Naive thymus-derived CD4-positive, alpha-beta T cell (primary cell): Measurements from ENCODE around the gene MATN3. TPM values are rescaled to one million over a fixed set of nuclear protein-coding genes. Genes with fewer than 3 reads are reported as not detected.

Experiments used
- ATAC-seq: fragments of 150-1000 bp; cut with Tn5 transposase; 2 replicates; pipeline ENCODE4 v1.10.0; 2021; ENCODE audit warnings: mild to moderate bottlenecking, moderate library complexity
- CTCF ChIA-PET: fragments of 350-600 bp; sonication (Branson Sonifier 250); formaldehyde crosslinking; loops from one replicate; lab custom pipeline; 2021; ENCODE audit warnings: antibody characterized with exemption; lab: Charles Lee
- POLR2A ChIA-PET: fragments of 350-600 bp; sonication (Branson Sonifier 250); formaldehyde crosslinking; loops from one replicate; lab custom pipeline; 2021; ENCODE audit warnings: antibody characterized with exemption, inconsistent platforms; lab: Charles Lee
- DNase-seq, 9 donors: peaks; one replicate each; pipeline versions ENCODE4 v3.0.0 to v3.0.0-alpha.2; 2020 to 2022; ENCODE audit warnings: mixed read lengths in 1 of 9
- H3K27ac ChIP-seq: one replicate; pipeline ENCODE4 v1.7.0; 2013; ENCODE audit warnings: mild to moderate bottlenecking, low read depth, low read length, moderate library complexity
- H3K27me3 ChIP-seq, 2 donors: one replicate each; pipeline ENCODE4 v1.7.0; 2013; ENCODE audit warnings: low read length in 2 of 2, mild to moderate bottlenecking in 2 of 2, moderate library complexity in 2 of 2; ENCODE audit not compliant: control insufficient read depth in 2 of 2, insufficient read depth in 2 of 2
- H3K36me3 ChIP-seq, 3 experiments: 1 replicate in 2 of 3; 2 replicates in 1 of 3; pipeline ENCODE4 v1.7.0; 2013; ENCODE audit warnings: low read length in 3 of 3, mild to moderate bottlenecking in 3 of 3, moderate library complexity in 1 of 3; ENCODE audit not compliant: insufficient read depth in 3 of 3, control insufficient read depth in 2 of 3
- H3K4me1 ChIP-seq, 2 donors: one replicate each; pipeline ENCODE4 v1.7.0; 2013; ENCODE audit warnings: low read length in 2 of 2, mild to moderate bottlenecking in 2 of 2, moderate library complexity in 1 of 2; ENCODE audit not compliant: control insufficient read depth in 2 of 2, insufficient read depth in 2 of 2
- H3K4me3 ChIP-seq: 2 replicates; pipeline ENCODE4 v1.7.0; 2013; ENCODE audit warnings: mild to moderate bottlenecking, low read length
- H3K9me3 ChIP-seq, 3 experiments: 1 replicate in 2 of 3; 2 replicates in 1 of 3; pipeline ENCODE4 v1.7.0; 2013; ENCODE audit warnings: low read length in 3 of 3; ENCODE audit not compliant: control insufficient read depth in 2 of 3
- H3K27ac Mint-ChIP-seq, 9 donors: one replicate each; pipeline ENCODE4 v1.8.0; 2020 to 2022; ENCODE audit warnings: mixed read lengths in 9 of 9, mild to moderate bottlenecking in 8 of 9, moderate library complexity in 5 of 9, inconsistent platforms in 2 of 9
- H3K27me3 Mint-ChIP-seq, 5 donors: one replicate each; pipeline ENCODE4 v1.8.0; 2021 to 2022; ENCODE audit warnings: mixed read lengths in 5 of 5, mild to moderate bottlenecking in 1 of 5
- H3K36me3 Mint-ChIP-seq, 5 donors: one replicate each; pipeline ENCODE4 v1.8.0; 2020 to 2022; ENCODE audit warnings: mixed read lengths in 5 of 5, mild to moderate bottlenecking in 3 of 5, inconsistent platforms in 1 of 5
- H3K4me1 Mint-ChIP-seq, 7 donors: one replicate each; pipeline ENCODE4 v1.8.0; 2020 to 2022; ENCODE audit warnings: mixed read lengths in 7 of 7, mild to moderate bottlenecking in 3 of 7, inconsistent platforms in 1 of 7
- H3K4me3 Mint-ChIP-seq, 10 donors: one replicate each; pipeline ENCODE4 v1.8.0; 2020 to 2022; ENCODE audit warnings: mild to moderate bottlenecking in 10 of 10, mixed read lengths in 10 of 10, moderate library complexity in 6 of 10, inconsistent platforms in 2 of 10
- H3K9me3 Mint-ChIP-seq, 11 donors: one replicate each; pipeline ENCODE4 v1.8.0; 2020 to 2022; ENCODE audit warnings: mixed read lengths in 11 of 11, mild to moderate bottlenecking in 4 of 11, inconsistent platforms in 1 of 11, moderate library complexity in 1 of 11
- intact Hi-C, 2 donors: fragments of 100-400 bp; cut with micrococcal nuclease; formaldehyde crosslinking; loops; one replicate each; pipeline ENCODE4 v1.15.1; 2023
- polyA plus RNA-seq, 2 donors: library from polyadenylated mRNA; unstranded; fragments of 300-500 nt; fragmentation: Illumina TruSeq; gene quantifications; one replicate each; pipeline ENCODE4 v1.2.3, GENCODE V29; 2021
- total RNA-seq, 6 experiments: library from RNA in 5 of 6; stranded (reverse) in 5 of 6; gene quantifications; 1 replicate in 5 of 6; 2 replicates in 1 of 6; pipeline ENCODE4 v1.2.3 and lab custom pipeline; 2021 to 2026

MATN3 gene
- total and polyA plus RNA-seq, 7 experiments from 2014 or later: not detected

DNA sequence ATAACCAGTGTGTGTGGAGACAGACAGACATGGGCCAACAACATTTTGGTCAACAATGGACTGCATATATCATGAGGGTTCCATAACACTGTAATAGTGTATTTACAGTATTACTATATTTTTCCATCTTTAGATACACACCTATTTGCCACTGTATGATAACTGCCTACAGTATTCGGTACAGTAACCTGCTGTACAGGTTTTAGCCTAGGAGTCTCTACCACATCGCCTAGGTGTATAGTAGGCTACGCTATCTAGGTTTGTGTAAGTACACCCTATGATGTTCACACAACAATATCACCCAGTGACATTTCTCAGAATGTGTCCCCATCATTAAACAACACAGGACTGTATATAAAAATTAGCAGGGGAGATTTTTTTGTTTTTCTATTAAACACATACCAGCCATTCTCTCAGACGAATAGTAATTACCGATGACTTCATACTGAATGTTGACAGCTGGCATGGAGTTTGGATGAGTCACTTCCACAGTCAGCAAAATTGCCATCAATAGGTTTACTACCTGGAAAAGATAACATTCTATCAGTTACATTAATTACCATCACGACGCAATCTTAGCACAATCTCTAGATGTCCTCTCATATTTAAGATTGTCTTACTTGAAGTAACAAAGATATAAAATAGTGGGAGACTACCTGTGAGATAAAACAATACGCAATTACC lies 28.2 kb upstream of the MATN3 start:
- POLR2A ChIA-PET: no interaction called here

DNA sequence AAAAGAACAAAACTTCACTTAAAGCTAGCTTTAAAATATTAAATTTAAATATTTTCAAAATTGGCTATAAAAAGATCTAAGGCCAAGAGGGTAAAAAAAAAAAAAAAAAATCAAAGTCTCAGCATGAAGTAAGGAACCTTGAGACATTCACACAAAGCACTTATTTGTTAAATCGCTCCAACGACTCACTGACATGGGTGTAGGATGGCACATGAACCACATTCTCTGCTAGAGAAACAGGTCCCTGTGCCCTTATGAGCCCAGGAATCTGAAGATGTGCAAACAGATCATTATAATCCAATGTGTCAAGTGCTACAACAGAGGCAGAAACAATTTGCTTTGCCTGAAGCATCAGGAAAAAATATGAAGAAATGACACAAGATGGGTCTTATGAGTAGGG lies 25.2 kb upstream of the MATN3 start:
- H3K4me3 Mint-ChIP-seq: no peak overlapping the region
- peaks cover 9 to 86% (median 40%) of the 10 kb centered on the region in 3 experiments for H3K36me3 ChIP-seq
- CTCF ChIA-PET: no interaction called here
- H3K27me3 ChIP-seq: no peaks in the 10 kb centered on the region
- ATAC-seq (no peak), DNase-seq (no peak)
- no peak overlapping the region for H3K27ac ChIP-seq
- no peak overlapping the region for H3K4me3 ChIP-seq
- peaks cover 15 to 65% (median 61%) of the 10 kb centered on the region in 5 donors for H3K36me3 Mint-ChIP-seq
- intact Hi-C loops: no loop called here
- no peaks in the 10 kb centered on the region for H3K27me3 Mint-ChIP-seq
- POLR2A ChIA-PET: interaction anchor here (0.6 kb wide), 1 partner anchor 767 kb away, joined by 4 read pairs; no protein-coding TSS in a partner anchor
- no peaks in the 10 kb centered on the region for H3K9me3 ChIP-seq
- no peaks in the 10 kb centered on the region for H3K9me3 Mint-ChIP-seq
- H3K4me1 Mint-ChIP-seq: peaks cover 6 to 25% (median 11%) of the 10 kb centered on the region in 7 donors
- peak overlapping the region in 1 of 9 donors; percentile 27 for H3K27ac Mint-ChIP-seq
- no peaks in the 10 kb centered on the region for H3K4me1 ChIP-seq

More for the DNA sequence above, 28.2 kb upstream of the MATN3 start:
- peaks cover 10 to 43% (median 38%) of the 10 kb centered on the region in 5 donors for H3K36me3 Mint-ChIP-seq
- H3K4me3 Mint-ChIP-seq: no peak overlapping the region
- CTCF ChIA-PET: no interaction called here
- H3K27me3 Mint-ChIP-seq: no peaks in the 10 kb centered on the region
- no peak overlapping the region for H3K4me3 ChIP-seq
- no peaks in the 10 kb centered on the region for H3K9me3 ChIP-seq
- no peaks in the 10 kb centered on the region for H3K9me3 Mint-ChIP-seq
- no peak overlapping the region for H3K27ac ChIP-seq
- H3K36me3 ChIP-seq: peaks cover 9 to 57% (median 17%) of the 10 kb centered on the region in 3 experiments
- peaks cover 9 to 28% (median 23%) of the 10 kb centered on the region in 7 donors for H3K4me1 Mint-ChIP-seq
- DNase-seq (no peak), ATAC-seq (no peak)
- no peaks in the 10 kb centered on the region for H3K27me3 ChIP-seq
- no peak overlapping the region for H3K27ac Mint-ChIP-seq
- peaks cover 0 to 3% of the 10 kb centered on the region in 2 donors for H3K4me1 ChIP-seq
- intact Hi-C loops: no loop called here

DNA sequence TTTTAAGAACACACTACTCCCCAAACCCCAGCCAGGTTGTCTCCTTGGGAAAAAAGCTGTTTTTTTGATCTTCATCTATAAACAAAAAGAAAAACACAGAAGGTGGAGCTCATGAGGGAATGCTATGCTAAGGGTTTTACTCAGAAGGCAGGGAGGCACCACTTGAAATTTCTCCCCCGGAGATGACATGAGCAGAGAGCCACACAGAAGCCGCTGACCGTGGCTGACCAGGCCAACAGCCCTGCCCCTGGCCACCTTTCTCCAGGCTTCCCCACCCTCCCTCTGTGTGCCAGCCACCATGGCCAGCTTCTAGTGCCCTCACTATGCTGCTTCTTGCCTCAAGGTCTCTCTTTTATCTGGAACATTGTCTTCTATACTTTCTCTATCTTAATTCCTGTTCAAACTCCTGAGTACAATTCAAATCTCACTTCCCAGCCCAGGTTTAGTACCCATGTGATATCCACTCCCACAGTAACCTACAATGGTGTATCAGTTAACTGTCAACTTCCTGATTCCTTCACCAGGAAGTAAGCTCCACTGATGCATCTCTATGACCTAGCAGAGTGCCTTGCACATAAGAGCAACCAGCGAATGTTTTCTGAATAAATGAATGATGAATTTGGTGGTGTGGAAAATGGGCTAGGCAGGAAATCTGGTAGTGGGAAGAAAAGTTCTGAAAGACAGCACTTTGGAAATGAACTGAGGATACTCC lies 23.6 kb upstream of the MATN3 start:
- DNase-seq: no peak
- Histone ChIP-seq H3K4me3 (no peak overlapping the region), H3K4me1 (no peaks in the 10 kb centered on the region), H3K27ac (no peak overlapping the region), H3K36me3 (peaks cover 9 to 93% (median 43%) of the 10 kb centered on the region in 3 experiments), H3K9me3 (no peaks in the 10 kb centered on the region), H3K27me3 (no peaks in the 10 kb centered on the region)
- no peaks in the 10 kb centered on the region for H3K27me3 Mint-ChIP-seq
- POLR2A ChIA-PET: no interaction called here
- ATAC-seq: peak; percentile 44
- peaks cover 22 to 81% (median 76%) of the 10 kb centered on the region in 5 donors for H3K36me3 Mint-ChIP-seq
- H3K4me3 Mint-ChIP-seq: no peak overlapping the region
- intact Hi-C loops: no loop called here
- no peaks in the 10 kb centered on the region for H3K9me3 Mint-ChIP-seq
- H3K27ac Mint-ChIP-seq: peak overlapping the region in 6 of 9 donors; percentile 1 to 59 (median 44)
- H3K4me1 Mint-ChIP-seq: peaks cover 0 to 17% (median 6%) of the 10 kb centered on the region in 7 donors
- CTCF ChIA-PET: no interaction called here

DNA sequence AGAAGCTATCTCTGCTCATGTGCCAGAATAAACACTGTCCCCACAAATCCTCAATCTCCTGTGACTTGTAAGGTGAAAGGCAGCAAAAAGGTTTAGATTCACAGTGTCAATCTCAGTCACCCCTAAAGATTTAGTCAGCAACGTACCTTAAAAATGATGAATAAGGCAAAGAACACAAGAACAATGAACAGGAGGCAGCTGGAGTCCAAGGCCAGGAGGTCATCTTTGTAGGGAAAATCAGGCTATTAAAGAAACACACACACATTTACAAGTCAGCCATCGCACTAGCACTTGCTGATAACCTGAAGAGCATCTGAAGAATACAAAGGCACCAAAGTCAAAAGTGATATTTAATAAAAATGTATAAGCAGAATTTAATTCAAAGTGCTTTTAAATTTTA lies 22.4 kb upstream of the MATN3 start:
- no peaks in the 10 kb centered on the region for H3K4me1 ChIP-seq
- POLR2A ChIA-PET: interaction anchor here (0.6 kb wide), 1 partner anchor 13 kb away, joined by 3 read pairs; no protein-coding TSS in a partner anchor
- no peak overlapping the region for H3K27ac ChIP-seq
- intact Hi-C loops: no loop called here
- H3K9me3 ChIP-seq: no peaks in the 10 kb centered on the region
- H3K9me3 Mint-ChIP-seq: peaks cover 0 to 6% (median under 1%) of the 10 kb centered on the region in 11 donors
- ATAC-seq (no peak), DNase-seq (no peak)
- peaks cover 0 to 17% (median 6%) of the 10 kb centered on the region in 7 donors for H3K4me1 Mint-ChIP-seq
- H3K27me3 Mint-ChIP-seq: no peaks in the 10 kb centered on the region
- H3K36me3 Mint-ChIP-seq: peaks cover 32 to 82% (median 78%) of the 10 kb centered on the region in 5 donors
- H3K4me3 Mint-ChIP-seq: no peak overlapping the region
- no peaks in the 10 kb centered on the region for H3K27me3 ChIP-seq
- CTCF ChIA-PET: no interaction called here
- H3K27ac Mint-ChIP-seq: peak overlapping the region in 1 of 9 donors; percentile 3
- peaks cover 9 to 91% (median 43%) of the 10 kb centered on the region in 3 experiments for H3K36me3 ChIP-seq
- no peak overlapping the region for H3K4me3 ChIP-seq

DNA sequence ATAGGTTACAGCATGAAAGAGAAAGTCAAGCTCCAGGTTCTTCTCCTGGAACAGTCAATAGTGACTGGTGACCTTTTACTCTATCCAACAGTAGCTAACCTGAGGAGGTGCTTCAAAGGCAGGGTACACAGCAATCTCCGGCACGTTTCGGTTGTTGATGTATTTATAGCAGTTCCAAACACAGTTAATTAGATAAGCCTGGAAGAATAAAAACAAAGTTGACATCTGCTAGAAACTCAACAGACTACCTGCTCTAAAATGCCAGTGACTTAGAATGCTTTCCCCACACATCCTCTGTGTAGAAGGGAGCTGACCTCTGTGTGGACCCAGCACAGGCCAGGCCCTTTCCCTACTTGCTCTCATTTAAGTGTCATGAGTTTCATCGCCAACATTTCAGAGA lies 21.8 kb upstream of the MATN3 start:
- H3K36me3 Mint-ChIP-seq: peaks cover 39 to 88% (median 84%) of the 10 kb centered on the region in 5 donors
- peaks cover 9 to 87% (median 41%) of the 10 kb centered on the region in 3 experiments for H3K36me3 ChIP-seq

DNA sequence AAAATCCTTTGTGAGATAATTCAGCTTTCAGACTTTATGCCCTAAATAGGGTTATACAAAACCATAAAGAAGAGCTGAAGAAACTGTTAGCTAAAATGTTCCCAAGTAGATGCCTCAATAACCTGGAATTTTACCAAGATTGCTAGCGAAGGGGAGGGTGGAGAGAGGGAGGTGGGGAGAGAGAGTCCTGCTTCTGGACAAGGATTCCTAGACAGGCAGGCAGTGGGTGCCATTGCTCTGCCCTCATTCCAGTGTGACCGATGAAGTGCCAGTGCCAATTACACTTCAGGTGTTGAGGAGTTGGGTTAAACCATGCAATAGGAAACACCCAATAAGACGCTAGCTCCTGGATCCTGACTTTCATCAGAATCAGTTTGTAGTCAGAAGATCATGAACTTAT lies 20.9 kb upstream of the MATN3 start:
- peaks cover 0 to 17% (median 6%) of the 10 kb centered on the region in 7 donors for H3K4me1 Mint-ChIP-seq
- H3K36me3 Mint-ChIP-seq: peaks cover 47 to 94% (median 87%) of the 10 kb centered on the region in 5 donors
- H3K9me3 ChIP-seq: no peaks in the 10 kb centered on the region
- no peak for DNase-seq
- no peak overlapping the region for H3K4me3 Mint-ChIP-seq
- H3K4me3 ChIP-seq: no peak overlapping the region
- no peak for ATAC-seq
- H3K27ac ChIP-seq: no peak overlapping the region
- ChIA-PET POLR2A (no interaction called here), CTCF (no interaction called here)
- H3K27me3 ChIP-seq: no peaks in the 10 kb centered on the region
- intact Hi-C loops: no loop called here
- no peaks in the 10 kb centered on the region for H3K4me1 ChIP-seq
- no peaks in the 10 kb centered on the region for H3K27me3 Mint-ChIP-seq
- no peak overlapping the region for H3K27ac Mint-ChIP-seq
- peaks cover 0 to 19% (median 2%) of the 10 kb centered on the region in 11 donors for H3K9me3 Mint-ChIP-seq
- peaks cover 9 to 87% (median 39%) of the 10 kb centered on the region in 3 experiments for H3K36me3 ChIP-seq

More for the DNA sequence above, 21.8 kb upstream of the MATN3 start:
- Mint-ChIP-seq H3K4me1 (peaks cover 0 to 17% (median 6%) of the 10 kb centered on the region in 7 donors), H3K27ac (no peak overlapping the region), H3K9me3 (peaks cover 0 to 12% (median 2%) of the 10 kb centered on the region in 11 donors), H3K27me3 (no peaks in the 10 kb centered on the region), H3K4me3 (no peak overlapping the region)
- H3K4me1 ChIP-seq: no peaks in the 10 kb centered on the region
- intact Hi-C loops: no loop called here
- ATAC-seq: no peak
- CTCF ChIA-PET: no interaction called here
- POLR2A ChIA-PET: interaction anchor here (0.6 kb wide), 1 partner anchor 17 kb away, joined by 5 read pairs; no protein-coding TSS in a partner anchor
- DNase-seq: no peak
- no peaks in the 10 kb centered on the region for H3K27me3 ChIP-seq
- H3K4me3 ChIP-seq: no peak overlapping the region
- no peak overlapping the region for H3K27ac ChIP-seq
- H3K9me3 ChIP-seq: no peaks in the 10 kb centered on the region
